GM12873 (cell line): ENCODE measurements around the gene TES.
A peak's percentile ranks its signal among the peaks of the same experiment; 100 is the strongest.

ENCODE experiments used
- TF ChIP-seq, protein P1 (sequence below): IDR thresholded peaks from 2 replicates; pipeline ENCODE4 v1.5.1; 2012; ENCODE audit warnings: low read depth, mild to moderate bottlenecking, moderate library complexity, low read length, control low read depth; ENCODE audit not compliant: insufficient read depth; ENCODE audit errors: missing control alignments

Gene TES

GRCh38 chr7:116236020-116236630 lies 25.8 kb downstream of the TES start:
- TF ChIP-seq, protein P1, sequence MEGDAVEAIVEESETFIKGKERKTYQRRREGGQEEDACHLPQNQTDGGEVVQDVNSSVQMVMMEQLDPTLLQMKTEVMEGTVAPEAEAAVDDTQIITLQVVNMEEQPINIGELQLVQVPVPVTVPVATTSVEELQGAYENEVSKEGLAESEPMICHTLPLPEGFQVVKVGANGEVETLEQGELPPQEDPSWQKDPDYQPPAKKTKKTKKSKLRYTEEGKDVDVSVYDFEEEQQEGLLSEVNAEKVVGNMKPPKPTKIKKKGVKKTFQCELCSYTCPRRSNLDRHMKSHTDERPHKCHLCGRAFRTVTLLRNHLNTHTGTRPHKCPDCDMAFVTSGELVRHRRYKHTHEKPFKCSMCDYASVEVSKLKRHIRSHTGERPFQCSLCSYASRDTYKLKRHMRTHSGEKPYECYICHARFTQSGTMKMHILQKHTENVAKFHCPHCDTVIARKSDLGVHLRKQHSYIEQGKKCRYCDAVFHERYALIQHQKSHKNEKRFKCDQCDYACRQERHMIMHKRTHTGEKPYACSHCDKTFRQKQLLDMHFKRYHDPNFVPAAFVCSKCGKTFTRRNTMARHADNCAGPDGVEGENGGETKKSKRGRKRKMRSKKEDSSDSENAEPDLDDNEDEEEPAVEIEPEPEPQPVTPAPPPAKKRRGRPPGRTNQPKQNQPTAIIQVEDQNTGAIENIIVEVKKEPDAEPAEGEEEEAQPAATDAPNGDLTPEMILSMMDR = peak; percentile 49

DNA sequence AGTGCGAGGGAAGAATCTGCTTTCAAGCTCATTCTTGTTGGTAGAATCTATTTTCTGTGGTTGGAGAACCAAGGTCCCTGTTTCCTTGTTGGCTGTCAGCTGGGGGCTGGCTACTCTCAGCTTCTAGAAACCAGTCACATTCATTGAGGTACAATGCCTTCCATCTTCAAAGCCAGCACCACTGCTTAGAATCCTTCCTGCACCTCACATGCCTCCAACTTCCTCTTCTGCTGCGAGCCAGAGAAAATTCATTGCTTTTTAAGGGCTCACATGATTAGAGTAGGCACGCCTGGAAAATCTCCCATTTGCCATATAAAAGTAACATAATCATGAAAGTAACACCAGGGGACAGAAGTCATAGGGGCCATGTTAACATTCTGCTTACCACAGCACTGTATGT lies 28.7 kb downstream of the TES start:
- TF ChIP-seq, protein P1 = no peak

DNA sequence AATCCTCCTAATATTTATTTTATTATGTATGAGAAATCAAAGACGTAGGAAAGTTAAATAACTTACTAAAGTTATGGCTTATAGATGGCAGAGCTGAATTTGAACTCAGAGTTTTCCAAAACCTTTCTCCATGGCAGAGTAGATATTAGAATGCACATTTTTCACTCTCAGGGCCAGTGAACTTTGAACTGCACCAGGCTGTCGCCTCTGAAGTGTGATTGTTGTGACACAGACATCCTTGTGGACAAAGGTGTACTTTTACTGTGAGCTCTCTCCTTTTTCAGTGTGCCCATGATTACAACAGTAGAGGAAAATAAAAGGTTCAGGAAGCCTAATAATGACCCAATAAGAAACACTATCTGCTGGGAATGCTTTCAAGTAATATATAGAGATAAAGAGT lies 29.1 kb downstream of the TES start:
- TF ChIP-seq, protein P1 = no peak

- TF ChIP-seq, protein P1 = no peak
Measured at GRCh38 chr7:116240024-116240668, 29.8 kb downstream of the TES start.

GRCh38 chr7:116241291-116241690 lies 31.0 kb downstream of the TES start:
- TF ChIP-seq, protein P1 = no peak

DNA sequence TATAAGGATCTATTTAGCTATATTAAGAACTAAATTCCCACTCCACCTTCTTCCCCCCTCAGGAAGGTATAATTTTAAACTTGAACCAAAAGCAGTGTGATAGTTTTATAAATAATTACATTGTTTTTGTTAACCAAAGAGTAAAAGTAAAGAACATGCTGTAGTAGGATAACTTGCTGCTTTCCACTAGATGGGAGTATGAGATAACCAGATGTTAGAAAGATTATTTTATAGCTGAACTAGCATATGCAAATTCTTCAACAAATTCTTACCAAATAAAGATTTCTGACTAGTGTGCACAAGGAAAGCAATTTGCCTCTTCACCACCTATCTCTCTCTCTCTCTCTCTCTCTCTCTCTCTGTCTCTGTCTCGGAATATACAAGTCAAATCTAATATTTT lies 31.8 kb downstream of the TES start:
- TF ChIP-seq, protein P1 = no peak

DNA sequence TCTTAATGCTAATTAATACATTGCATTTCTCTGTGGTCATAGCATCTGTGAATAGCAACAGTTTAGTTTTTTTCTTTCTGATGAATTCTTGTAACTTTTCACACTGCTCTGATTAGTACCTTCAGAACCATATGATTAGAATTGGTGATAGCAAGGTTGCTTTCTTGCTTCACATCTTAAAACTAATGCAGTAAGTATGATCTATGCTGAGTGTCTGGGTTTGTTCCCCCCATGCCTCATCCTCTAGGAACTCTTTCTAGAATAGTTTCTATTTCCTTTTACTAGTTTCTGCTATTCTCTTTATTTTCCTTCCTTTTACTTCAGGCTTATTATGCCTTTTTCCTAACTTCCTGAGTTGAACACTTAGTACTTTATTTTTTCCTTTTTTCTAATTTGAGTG lies 32.4 kb downstream of the TES start:
- TF ChIP-seq, protein P1 = no peak
